LNCAP (cell line): Measurements from ENCODE around the gene NEK10.

ENCODE experiments used
- CTCF ChIP-seq: fragments of 450-650 bp; IDR thresholded peaks from 2 replicates; pipeline ENCODE4 v1.5.1; 2017; ENCODE audit warnings: mild to moderate bottlenecking

Gene NEK10

DNA sequence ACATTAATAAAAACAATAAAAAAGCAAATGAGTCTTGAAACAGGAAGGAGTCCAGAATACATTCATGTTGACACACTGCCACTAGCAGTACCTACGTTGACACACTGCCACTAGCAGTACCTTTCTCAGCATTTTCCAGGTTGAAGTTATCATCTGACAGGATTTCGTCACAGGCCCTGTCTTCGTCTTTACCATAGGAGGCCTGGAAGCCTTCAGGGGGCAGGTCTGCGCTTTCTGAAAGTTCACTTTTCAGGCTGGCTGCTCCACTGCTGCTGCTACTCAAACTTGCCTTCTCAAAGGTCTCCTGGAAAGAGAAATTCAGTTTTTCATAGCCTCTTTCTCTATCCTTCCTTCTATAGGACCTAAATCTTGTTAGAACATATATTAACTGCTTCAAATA is 194.7 kb downstream of the NEK10 start:
- no peak for TF ChIP-seq CTCF

GRCh38 chr3:27171113-27171512 is 198.1 kb downstream of the NEK10 start:
- TF ChIP-seq CTCF, result no peak

GRCh38 chr3:27166888-27167287 is 202.3 kb downstream of the NEK10 start:
- TF ChIP-seq CTCF, result no peak

DNA sequence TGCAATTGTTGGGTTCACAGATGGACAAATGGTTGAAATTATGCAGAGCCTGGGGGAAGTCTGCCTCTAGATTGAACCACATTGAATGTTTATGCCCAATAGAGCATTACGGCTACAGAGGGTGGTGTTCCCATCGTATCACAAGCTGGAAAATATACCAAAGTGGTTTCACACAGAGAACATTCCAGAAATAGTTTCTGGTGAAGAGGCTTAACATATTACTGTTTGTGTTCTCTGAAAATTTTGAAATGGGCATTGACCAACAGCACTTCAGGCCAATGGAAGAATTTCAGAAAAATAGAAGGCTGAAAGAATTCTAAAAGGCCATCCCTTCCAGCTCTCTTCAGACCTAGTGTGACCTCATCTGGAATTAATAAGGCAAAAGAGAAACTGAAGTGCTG is 203.9 kb downstream of the NEK10 start:
- no peak for TF ChIP-seq CTCF

- TF ChIP-seq CTCF, result no peak
Observed at GRCh38 chr3:27160779-27161287, 208.3 kb downstream of the NEK10 start.

DNA sequence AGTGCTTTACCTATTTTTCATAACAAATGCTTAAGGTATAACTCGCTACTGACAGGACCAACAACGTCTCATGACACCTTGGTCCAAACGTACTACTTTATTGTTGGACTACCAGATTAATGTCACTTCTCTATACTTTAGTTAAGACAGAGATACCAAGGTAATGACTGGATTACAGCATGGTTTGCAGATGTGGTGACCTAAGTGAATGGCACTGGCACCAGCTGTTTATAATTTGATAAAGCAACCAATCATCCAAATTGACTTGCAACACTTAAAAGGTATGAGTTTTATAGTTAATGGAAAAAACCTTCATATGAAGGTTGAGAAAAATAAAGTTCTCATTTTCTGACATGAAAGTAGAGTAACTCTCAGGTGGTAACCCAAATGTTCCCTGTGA is 209.0 kb downstream of the NEK10 start:
- TF ChIP-seq CTCF, result no peak

DNA sequence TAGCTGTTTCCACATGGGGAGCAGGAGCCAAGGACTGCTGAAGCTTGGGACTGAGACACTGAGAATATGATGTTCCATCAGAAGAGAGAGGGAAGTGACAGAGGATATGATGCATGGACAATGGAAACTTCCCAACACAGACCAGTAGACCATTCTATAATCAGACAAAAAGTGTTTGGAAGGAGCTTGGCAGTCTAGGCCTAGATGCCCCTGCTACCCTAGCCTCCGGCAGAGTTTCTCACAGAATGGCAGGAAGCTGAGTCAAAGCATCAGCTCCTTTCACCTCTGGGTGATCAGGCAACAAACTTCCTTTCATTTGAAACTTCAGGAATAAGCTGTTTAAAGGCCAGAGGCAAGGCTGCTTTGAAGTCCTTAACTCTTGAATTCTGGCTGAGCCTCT is 222.0 kb downstream of the NEK10 start:
- TF ChIP-seq CTCF, result no peak

- TF ChIP-seq CTCF, result no peak
Observed at GRCh38 chr3:27146786-27147185, 222.4 kb downstream of the NEK10 start.
